Liver (tissue), 3 donors: ENCODE results near the gene MIEF1.

ENCODE experiments used
- ATF3 ChIP-seq: IDR thresholded peaks from 2 replicates; pipeline ENCODE4 v1.6.1; 2016; ENCODE audit warnings: antibody characterized with exemption
- CTCF ChIP-seq: fragments of 150-350 bp; IDR thresholded peaks from 2 replicates; pipeline ENCODE4 v1.5.1; 2017; ENCODE audit warnings: improper control_type of control experiment, low read depth, low read length; ENCODE audit not compliant: missing input control
- EGR1 ChIP-seq, 2 donors: IDR thresholded peaks; 2 replicates each; pipeline ENCODE4 v1.6.1; 2016 to 2018; ENCODE audit warnings: antibody characterized with exemption in 2 of 2, low read depth in 2 of 2
- HNF4G ChIP-seq: IDR thresholded peaks from 2 replicates; pipeline ENCODE4 v1.6.1; 2016; ENCODE audit warnings: antibody characterized with exemption
- JUND ChIP-seq, 2 donors: IDR thresholded peaks; 2 replicates each; pipeline ENCODE4 v1.6.1; 2016; ENCODE audit warnings: antibody characterized with exemption in 2 of 2
- MAX ChIP-seq: IDR thresholded peaks from 2 replicates; pipeline ENCODE4 v1.6.1; 2016; ENCODE audit warnings: antibody characterized with exemption
- NR2F2 ChIP-seq: IDR thresholded peaks from 2 replicates; pipeline ENCODE4 v1.6.1; 2016; ENCODE audit warnings: antibody characterized with exemption
- REST ChIP-seq: IDR thresholded peaks from 2 replicates; pipeline ENCODE4 v1.6.1; 2016; ENCODE audit warnings: antibody characterized with exemption, mild to moderate bottlenecking
- SP1 ChIP-seq: IDR thresholded peaks from 2 replicates; pipeline ENCODE4 v1.6.1; 2018; ENCODE audit warnings: antibody characterized with exemption, mild to moderate bottlenecking
- TAF1 ChIP-seq: conservative IDR thresholded peaks from 2 replicates; pipeline ENCODE4 v1.6.1; 2016; ENCODE audit warnings: antibody characterized with exemption, mild to moderate bottlenecking
- YY1 ChIP-seq: IDR thresholded peaks from 2 replicates; pipeline ENCODE4 v1.6.1; 2016; ENCODE audit warnings: antibody characterized with exemption, mild to moderate bottlenecking
- ZBTB33 ChIP-seq: IDR thresholded peaks from 2 replicates; pipeline ENCODE4 v1.6.1; 2016; ENCODE audit warnings: antibody characterized with exemption
- donor health status: healthy.
- donor health status: healthy.

DNA sequence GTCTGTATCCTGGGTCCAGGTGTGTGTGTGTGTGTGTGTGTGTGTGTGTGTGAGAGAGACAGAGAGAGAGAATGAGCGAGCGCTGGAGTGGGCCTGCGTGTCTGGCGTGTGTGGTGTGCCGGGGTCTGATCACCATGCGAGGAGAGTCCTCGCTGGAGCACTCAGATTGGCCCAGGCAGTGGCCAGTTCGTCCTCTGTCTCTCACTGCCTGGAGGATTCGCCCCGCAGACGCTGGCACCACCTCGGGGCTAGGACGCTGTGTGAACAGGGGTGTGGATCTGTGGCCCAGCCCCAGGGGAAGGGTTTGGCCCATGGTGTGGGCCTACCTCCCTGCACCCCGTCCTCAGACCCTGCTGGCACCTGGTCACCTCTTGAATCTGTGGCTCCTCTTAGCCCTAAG is 56.9 kb downstream of the MIEF1 start:
- no peak for TF ChIP-seq HNF4G
- no peak for TF ChIP-seq CTCF
- no peak for TF ChIP-seq MAX
- no peak for TF ChIP-seq ZBTB33
- TF ChIP-seq EGR1 (IDR thresholded peaks at IDR 0.05; ENCODE audit: low read depth in 2 of 2) = no peak
- TF ChIP-seq REST = no peak
- no peak for TF ChIP-seq NR2F2
- no peak for TF ChIP-seq TAF1
- TF ChIP-seq YY1 = no peak
- TF ChIP-seq JUND (IDR thresholded peaks at IDR 0.05) = no peak
- no peak for TF ChIP-seq SP1
- TF ChIP-seq ATF3 = no peak
